ENCODE results near the gene TMEM121B.

Gene TMEM121B

DNA sequence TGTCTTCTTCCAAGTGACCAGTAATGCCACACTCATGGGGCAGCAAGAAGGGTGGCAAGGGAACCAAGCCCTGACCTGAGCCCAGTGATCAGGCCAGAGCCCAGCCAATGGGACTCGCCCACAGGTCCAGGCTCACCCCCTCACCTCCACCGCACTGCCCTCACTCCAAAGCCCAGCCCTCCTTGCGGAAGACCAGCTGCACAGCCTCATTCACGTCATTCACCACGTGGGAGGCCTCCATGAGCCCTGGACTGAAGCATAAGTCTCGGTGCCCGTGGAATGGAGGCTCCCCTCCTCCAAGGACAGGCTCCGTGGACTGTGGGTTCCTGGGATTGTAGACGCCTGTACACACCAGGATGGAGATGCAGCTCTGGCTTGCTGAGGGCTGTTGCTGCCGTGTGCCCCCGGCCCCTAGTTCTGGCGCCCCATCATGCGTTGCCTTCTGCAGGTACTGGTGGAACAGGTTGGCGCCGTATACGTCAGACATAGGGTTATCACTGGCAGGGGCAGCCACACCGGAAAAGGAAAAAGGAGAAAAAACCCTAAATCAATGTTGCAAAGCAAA is 16.8 kb upstream of the TMEM121B start:
- no peak for DNase-seq (ENCODE audit: low read depth)

DNA sequence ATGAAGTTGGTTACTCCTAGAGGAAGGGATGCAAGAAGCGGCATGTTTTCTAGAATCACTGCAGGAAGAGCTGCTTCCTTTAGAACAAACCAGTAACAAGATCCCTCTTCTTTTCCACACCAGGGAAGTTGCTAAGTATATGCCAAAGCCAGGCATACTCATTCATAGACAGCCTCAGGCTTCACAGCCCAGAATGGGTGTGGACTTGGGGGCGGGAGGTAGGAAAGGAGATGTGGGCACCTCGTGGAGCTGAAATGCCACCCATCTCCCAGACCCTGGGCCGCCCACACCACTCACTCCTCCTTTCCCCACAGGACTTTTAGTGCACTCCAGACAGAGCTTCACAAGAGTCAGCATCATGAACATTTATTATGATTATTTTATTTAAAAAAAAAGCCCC is 16.0 kb upstream of the TMEM121B start:
- DNase-seq (ENCODE audit: low read depth), result no peak

DNA sequence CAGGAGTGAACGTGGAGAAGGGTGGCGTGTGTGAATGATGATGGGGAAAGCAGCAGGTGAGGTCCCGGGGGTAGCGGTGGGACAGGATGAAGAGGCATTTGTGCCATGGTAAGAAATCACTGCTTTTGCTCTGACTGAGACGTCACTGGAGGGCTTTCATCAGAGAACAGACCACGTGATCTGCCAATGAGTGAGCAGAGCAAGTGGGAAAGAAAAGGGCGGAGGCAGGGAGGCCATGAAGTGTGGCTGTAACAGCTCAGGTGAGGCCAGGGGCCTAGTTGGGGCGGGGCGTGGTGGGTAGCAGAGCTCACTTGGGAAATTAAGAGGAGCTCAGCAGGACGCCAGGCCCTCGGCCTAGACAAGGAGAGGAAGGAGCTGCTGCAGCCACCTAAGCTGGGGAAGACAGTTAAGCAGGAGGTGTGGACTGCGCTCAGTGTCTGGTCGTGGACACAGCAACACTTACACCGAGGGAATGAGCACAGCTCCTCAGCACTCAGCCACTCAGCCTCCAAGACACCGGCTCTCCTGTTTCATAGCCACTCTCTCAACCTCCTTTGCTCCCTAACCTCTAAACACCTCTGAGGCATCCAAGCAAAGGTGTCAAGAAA is 14.1 kb upstream of the TMEM121B start:
- DNase-seq (ENCODE audit: low read depth), result no peak

DNA sequence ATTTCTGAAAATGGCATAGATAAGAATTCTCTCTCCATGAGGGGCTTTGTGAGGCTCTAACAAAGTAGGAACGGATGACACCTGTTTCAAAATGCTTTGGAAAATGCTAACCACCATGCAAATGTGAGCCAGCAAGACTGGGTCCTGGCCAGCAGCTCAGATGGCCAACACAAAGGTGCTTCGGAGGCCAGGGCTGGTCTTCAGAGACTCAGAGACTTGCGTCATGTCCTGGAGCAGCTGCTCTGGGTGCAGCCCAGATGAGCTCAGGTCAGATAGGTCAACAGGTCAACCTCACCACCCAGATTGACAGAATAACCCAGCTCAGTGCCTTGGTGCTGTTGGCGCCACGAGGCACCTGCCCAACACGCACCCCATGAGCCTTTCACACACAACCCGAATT is 12.0 kb upstream of the TMEM121B start:
- DNase-seq (ENCODE audit: low read depth), result no peak

DNA sequence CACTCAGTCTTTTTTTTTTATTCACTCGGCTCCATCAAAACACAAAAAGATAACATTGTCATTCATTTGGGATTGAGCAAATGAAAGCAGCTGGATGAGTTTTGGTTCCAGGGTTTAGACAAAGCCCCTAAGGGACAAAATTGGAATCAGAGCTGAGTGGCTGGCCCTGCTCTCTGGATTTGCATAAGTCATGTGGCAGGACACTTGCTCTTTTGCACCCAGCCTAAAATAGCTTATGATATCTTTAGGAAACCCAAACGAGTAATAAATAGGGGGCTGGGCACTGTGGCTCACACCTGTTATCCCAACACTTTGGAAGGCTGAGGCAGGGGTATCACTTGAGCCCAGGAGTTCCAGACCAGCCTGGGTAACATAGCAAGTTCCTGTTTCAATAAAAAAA is 11.0 kb upstream of the TMEM121B start:
- no peak for DNase-seq (ENCODE audit: low read depth)

DNA sequence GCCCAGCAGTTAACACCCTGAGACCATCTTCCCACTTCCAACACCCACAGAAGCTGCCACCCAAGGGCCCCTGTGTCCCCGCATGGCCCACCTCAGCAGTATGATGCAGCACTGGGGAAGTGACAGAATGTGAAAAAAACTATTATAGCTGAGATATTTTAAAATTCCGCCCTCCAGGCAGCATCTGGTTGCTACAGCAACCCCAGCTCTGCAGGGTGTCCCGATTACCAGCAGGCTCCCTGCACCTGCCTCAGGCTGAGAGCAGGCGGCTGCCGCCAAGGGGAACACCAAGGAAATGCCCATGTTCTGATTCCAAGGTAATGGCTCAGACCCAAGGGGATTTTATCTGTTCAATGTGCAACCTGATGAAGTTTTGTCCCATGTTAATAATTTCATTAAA is 10.5 kb upstream of the TMEM121B start:
- no peak for DNase-seq (ENCODE audit: low read depth)

DNA sequence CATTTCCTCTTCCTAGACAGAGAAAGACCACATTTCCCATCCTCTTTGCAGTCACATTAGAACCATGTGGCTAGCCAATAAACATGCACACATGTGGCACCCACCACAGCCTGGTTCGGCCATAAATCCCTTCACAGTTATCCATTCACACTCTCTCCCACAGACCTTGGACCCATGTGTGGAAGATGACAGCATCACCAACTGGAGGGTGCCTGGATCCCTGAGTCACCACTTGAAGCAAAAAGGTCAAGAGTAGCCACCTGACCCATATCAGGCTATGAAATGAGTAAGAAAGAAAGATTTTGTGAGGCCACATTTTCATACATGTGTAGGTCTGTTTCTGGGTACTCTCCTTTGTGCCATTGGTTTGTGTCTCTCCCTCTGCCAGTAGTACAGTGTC is 9.0 kb upstream of the TMEM121B start:
- peak; percentile 41 for DNase-seq (ENCODE audit: low read depth)

DNA sequence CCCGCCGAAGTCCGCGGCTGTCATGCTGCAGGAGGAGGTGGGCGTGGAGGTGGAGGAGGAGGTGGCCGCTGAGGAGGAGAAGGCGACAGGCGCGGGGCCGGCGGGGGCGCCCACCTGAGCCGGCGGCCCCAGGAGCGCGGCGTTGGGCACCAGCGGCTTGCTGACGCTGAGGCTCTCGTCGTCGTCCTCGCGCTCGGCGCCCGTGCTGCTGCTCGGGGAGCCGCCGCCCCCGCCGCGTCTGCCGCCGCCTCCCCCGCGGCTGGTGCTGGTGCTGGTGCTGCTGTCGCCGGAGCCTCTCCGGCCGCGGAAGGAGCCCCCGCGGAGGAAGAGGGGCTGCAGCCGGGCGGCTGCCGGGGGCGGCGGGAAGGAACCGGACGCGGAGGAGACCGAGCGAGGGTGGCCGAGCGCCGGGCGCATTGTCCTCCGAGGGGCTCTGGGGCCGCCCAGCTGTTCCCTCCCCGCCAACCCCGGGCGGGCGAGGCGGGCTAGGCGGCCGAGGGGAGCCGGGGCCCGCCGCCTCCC is 388 bp downstream of the TMEM121B start:
- DNase-seq (ENCODE audit: low read depth), result peak; percentile 17

DNA sequence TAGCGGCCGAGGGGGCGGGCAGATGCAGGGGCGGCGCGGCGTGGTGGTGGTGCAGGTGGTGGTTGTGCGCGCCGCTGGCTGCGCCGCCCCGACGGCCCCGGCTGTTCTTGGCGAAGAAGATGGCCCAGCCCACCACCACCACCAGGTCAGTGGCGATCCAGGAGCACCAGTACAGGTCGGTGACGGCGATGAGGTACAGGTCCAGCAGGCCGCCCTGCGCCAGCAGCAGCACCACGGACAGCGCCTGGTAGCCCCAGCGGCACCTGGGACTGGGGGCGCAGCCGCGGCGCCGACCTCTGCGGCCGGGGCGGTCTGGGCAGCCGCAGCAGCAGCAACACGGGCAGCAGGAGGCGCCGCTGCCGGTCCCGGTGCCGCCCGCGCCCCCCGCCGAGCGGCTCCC is 879 bp downstream of the TMEM121B start:
- DNase-seq (ENCODE audit: low read depth), result peak; percentile 19

DNA sequence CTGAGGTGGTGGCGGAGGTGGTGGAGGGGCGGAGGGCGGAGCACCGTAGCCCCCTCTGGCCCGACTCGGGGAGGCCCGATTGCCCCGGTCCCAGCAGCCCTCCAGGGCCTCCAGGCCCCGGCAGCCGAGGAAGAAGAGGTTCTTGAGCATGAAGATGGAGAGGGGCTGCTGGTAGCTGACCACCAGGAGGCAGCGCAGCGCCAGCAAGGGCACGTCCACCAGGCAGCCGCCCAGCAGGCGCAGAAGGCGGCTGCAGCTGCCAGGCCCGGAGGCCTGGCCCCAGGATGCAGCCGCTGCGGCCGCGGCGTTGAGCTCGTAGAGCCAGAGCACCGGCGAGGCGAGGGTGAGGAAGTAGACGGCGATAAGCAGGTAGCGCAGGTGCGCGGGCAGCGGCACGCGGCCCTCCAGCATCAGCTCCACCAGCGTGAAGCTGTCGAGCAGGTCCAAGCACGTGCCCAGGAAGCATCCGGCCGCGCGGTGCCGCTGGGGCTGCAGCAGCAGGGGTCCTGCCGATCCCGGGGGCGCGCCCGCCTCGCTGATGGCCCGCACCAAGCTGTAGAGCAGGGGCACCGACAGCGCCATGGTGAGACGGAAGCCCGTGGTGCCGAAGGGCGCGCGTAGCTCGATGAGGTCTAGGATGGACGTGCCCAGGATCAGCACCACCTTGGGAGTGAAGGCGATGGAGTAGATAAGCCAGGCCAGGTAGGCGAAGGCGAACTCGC is 1.5 kb downstream of the TMEM121B start:
- DNase-seq (ENCODE audit: low read depth), result peak; percentile 16

DNA sequence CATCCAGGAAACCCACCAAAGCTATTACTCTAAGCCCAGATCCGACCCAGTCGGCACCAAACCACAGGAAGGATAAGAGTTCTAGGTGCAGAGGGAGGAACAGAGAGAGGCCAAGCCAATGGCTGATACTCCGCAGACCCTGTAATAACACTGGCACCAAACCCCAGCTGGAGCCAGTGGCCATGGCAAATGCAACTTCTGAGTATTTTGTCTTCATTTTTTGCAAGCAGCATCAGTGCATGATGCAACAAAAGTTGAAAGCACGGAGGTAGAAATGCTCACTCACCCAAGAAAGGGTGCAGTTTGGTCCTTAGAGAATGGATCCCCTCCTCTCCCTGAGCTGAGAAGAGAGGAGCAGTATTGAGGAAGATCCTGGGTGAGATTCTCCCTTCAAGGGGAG is 2.8 kb downstream of the TMEM121B start:
- no peak for DNase-seq (ENCODE audit: low read depth)

DNA sequence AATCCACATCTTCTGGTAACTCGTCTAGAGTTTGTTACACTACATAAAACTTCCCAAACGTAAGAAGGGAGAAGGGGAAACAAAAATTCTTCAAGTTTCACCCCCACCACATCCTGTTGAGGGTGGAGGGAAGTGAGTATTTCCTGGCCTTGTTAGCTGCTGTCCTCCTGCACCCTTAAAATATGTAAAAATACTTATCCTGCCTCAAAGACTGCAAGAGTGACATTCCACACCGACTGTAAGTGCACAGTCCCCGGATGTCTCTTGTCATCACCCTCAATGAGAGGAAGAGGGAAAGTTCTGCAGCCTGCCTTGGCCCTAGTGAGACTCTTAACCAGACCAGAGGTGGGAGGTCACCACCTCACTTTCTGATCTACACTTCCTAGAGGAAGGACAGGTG is 3.3 kb downstream of the TMEM121B start:
- DNase-seq (ENCODE audit: low read depth), result no peak

DNA sequence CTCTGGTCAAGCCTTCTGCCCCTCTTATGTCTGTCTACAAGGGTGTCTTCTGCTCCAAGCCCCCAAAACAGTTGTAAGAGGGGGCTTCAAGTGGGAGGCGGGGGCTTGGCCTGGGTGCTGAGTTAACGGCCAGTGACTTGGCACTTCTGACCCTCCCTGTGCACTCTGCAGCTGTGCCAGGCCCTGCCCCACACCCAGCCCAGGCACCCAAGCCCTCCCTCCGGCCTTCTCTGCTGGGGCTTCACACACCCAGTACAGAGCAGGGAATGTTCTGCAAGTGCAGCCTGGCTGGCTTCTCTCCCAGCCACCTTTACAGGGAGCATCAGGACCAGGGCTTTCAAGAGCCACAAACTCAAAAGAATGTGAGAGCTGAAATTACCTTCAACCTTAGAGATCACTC is 3.8 kb downstream of the TMEM121B start:
- DNase-seq (ENCODE audit: low read depth), result no peak

DNA sequence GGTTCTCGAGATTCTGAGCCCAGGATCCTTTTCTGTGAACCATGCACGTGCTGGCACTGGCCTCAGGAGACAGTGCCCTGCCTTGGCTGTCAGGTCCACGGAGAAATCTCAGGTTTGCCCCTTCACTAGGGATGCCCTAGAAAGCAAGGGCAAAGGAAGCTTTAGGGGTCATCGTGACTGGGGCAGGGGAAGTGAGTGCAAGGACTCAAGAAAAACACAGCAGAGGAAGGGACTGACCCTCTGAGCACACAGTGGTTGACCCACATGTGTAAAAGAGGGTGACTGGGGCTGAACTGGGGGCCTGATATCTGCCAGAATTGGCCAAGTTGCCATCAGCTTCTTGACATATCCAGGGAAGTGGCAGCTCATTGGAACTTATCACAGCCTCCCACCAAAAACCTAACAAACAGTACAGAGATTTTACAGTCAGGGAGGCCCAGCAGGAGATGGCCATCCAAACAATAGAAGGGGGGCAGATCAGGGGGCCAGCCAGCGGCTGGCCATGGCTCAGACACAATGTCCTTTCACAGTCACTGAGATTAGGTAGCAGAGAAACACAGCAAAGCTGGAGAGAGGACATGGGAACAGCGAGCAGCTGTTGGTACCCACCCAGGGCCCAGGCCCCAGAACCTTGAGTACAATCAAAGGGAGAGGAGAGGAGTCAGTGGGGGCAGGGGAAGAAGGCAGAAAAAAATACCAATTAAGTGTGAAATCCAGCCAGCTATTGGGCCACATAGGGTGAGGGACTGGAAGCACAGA is 4.4 kb downstream of the TMEM121B start:
- no peak for DNase-seq (ENCODE audit: low read depth)

DNA sequence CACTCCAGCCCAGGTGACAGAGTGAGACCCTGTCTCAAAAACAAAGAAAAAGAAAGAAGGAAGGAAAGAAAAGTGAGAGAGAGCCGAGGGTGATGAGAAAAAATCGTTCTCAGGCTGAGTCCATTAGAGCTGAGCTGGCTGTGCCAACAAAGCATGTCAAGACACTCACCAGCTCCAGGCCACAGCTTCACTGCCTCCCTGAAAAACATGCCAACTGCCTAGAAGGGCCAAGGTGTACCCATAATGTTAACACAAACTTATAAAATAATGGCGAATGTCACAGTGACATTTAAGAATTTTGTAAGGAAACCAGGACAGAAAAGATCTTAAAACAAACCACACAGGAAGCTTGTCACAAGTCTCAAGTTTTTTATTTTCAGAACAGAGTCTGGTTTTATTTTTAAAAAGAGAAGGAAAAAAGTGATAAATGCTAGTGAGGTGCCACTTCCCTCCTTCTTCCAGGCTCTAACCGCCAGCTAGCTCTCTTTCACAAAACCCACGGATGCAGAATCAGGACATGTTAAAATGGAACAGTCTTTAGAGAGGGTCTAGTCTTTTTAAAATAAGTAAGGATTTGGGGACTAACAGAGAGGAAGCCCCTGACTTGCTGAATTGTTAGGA is 5.1 kb downstream of the TMEM121B start:
- DNase-seq (ENCODE audit: low read depth), result no peak

DNA sequence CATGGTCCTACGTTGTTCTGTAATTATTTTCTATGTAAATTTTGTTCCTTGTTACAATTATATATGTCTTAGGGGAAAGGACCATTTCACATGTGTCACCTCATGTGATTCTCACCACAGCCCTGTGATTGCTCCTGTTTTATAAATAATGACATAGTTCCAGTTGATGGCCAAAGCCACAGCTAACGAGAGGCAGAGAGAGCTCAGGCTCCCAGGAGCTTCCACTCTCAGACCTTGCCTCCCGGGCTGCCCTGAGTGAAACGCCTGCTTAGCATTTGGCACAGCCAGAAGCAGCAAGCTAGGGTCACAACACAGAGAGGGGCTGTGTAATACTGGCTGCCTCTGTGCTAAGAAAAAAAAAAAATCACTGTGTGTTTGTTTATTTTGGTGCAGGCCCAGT is 5.9 kb downstream of the TMEM121B start:
- DNase-seq (ENCODE audit: low read depth), result no peak

DNA sequence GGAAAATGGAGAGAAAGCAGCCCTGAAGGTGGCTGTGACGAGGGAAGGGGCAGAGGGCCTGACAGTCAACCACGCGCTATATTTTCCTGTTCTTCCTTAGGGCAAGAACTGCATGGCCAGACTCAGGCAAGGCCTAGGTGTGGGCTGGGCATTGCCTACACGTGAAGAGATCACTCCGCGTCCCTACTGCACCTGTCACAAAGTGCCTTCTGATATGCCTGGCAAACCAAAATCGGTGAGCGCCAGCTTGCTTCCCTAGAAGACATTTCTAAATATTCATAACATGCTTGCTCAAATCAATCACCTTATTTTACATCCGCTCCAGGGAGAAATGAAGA is 6.3 kb downstream of the TMEM121B start:
- no peak for DNase-seq (ENCODE audit: low read depth)

DNA sequence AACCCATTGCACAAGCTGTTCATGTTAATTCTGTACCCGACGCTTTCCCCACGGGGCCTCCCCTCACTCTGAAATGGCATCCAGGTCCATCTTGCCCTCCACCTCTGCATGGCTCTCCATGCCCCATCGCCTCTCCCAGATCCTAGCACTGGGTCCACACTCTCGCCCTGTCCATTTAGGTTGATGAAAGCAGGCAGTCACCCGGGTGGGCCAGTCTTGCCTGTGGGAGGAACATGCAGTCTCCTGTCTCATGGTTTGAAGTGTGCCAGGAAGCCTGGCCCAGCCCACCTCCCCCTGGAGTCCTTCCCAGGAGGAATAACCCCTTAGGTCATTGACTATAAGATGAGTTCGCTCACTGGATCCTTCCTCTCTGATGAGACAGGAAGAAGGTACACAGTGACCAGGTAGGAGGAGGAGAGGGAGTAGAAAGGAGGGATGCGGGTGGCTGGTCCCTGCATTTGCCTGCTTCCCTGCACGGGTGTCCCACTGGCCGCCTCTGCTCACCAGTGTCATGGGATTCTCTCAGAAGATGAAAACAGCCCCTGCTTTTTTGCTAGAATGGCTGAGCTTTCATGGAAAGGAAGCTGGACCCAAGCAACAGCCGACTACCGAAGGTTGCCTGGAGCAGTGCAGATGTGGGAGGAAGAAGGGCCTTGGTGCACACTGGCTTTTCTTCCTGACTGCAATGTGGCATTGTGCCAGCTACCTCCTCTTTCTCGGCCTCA is 6.8 kb downstream of the TMEM121B start:
- DNase-seq (ENCODE audit: low read depth), result no peak

DNA sequence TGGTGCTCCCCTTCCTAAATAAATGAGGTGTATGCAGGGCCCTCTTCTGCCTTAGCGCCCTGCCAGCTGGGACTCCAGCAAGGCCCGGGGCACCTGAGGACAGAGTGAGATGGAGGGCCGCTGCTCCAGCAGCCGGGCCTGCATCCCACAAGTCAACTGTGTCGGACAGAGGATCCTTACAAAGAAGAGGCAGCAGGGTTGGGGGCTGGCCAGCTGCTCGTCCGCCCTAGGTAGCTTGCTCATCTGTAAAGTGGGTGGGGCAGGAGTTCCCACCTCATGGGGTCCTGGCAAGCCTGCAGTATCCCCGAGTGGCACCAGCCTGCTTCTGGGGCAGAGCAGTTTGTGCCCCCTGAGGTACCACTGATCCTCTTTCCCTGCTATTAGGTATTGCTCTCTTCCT is 7.6 kb downstream of the TMEM121B start:
- DNase-seq (ENCODE audit: low read depth), result no peak

DNA sequence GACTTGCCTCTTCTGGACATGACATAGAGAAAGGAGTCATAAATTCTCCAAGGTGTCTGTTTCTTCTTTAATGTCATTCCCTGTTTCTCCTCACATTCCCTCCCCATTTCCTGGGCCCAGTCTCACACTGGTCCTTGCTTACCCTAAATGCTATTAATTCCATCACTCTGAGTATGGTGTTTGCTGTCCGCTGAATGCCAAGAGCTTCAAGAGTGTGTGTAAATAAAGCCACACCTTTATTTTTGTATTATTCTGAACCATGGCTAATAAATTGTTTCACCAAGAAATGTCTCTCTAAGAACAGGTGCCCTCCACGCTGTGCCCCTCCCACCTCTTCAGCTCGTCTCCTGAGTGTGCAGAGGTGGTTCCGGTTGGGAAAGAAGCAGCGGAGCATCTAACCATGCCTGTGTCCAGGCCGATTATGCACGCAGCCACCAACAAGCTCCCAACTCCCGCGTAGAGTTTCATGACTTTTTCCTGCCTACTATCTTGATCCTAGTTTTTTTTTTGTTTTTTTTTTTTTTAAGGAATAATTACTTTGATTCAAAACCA is 8.6 kb downstream of the TMEM121B start:
- no peak for DNase-seq (ENCODE audit: low read depth)

DNA sequence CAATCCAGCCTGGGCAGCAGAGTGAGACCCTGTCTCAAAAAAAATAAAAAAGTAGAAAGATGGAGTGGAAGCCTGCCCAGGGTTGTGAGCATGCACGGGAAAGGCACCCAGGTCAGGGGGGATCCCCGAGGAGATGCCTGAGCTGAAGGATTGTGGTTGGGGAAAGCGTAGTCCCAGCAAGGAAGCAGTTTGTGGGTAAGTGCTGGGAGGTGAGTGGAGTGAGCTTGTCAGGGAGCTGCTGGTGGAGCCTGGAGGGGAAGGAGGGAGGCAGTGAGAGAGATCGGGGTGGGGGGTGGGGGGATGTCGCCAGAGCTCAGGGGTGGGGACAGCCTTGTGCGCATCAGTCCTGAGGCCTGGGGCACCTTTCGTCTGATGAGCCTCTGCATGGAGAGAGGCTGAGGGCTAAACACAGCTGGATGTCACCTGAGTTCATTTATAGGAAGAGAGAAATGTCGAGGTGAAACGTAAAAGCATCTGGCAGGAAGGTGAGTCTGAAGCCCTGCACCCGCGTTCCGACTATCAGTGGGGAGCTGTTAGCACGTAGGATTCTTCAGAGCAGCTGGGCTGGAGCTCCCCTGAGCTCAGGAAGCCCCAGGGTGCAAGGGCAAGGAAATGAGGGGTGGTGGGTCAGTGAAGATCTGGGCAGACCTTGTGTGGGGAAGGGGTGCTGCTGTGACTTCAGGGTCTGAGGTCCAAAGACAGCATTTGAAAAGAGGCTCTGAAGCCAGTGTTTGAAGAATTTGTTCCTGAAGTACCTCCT is 10.2 kb downstream of the TMEM121B start:
- no peak for DNase-seq (ENCODE audit: low read depth)
